ENCODE data around the gene MAP3K15.

GRCh38 chrX:19381326-19381725 is 134.0 kb downstream of the MAP3K15 start:
- TF ChIP-seq, protein P1, sequence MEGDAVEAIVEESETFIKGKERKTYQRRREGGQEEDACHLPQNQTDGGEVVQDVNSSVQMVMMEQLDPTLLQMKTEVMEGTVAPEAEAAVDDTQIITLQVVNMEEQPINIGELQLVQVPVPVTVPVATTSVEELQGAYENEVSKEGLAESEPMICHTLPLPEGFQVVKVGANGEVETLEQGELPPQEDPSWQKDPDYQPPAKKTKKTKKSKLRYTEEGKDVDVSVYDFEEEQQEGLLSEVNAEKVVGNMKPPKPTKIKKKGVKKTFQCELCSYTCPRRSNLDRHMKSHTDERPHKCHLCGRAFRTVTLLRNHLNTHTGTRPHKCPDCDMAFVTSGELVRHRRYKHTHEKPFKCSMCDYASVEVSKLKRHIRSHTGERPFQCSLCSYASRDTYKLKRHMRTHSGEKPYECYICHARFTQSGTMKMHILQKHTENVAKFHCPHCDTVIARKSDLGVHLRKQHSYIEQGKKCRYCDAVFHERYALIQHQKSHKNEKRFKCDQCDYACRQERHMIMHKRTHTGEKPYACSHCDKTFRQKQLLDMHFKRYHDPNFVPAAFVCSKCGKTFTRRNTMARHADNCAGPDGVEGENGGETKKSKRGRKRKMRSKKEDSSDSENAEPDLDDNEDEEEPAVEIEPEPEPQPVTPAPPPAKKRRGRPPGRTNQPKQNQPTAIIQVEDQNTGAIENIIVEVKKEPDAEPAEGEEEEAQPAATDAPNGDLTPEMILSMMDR (IDR thresholded peaks at IDR 0.05): no peak
- no peak for TF ChIP-seq EP300 (IDR thresholded peaks at IDR 0.05)
- TF ChIP-seq POLR2A (IDR thresholded peaks at IDR 0.05): no peak
